ENCODE measurements around the gene PBX3.

- TF ChIP-seq CTCF (conservative IDR thresholded peaks at IDR 0.05; ENCODE audit: low read length), result no peak
- no peak for TF ChIP-seq EZH2phosphoT487 (IDR thresholded peaks at IDR 0.05; ENCODE audit: borderline replicate concordance)
Measured at GRCh38 chr9:125847735-125848134, 100.6 kb downstream of the PBX3 start.
